ENCODE data around the gene RAB3C.

RAB3C gene

GRCh38 chr5:58735637-58736036 lies 152.8 kb downstream of the RAB3C start:
- no peak for DNase-seq (ENCODE audit: low spot score)

GRCh38 chr5:58736214-58736613 lies 153.3 kb downstream of the RAB3C start:
- no peak for DNase-seq (ENCODE audit: low spot score)

GRCh38 chr5:58737671-58738070 lies 154.8 kb downstream of the RAB3C start:
- DNase-seq (ENCODE audit: low spot score) = no peak

DNA sequence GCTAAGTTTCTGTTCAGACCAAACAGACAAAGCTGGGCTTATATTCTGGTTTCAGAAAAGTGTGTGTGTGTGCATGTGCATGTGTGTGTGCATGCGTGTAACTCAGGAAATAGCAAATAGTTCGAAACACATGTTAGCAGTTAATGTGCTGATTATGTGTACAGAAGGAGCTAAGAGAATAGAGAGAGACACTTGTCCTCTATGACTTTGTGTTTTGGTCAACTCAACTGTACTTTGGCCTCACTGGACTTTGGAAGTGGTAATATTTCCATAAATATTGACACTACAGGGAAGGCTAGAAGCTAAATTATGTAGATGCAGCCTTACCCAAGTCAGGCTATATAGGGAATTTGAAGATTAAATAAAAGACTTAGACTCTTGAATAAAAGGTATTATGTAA lies 155.5 kb downstream of the RAB3C start:
- no peak for DNase-seq (ENCODE audit: low spot score)

DNA sequence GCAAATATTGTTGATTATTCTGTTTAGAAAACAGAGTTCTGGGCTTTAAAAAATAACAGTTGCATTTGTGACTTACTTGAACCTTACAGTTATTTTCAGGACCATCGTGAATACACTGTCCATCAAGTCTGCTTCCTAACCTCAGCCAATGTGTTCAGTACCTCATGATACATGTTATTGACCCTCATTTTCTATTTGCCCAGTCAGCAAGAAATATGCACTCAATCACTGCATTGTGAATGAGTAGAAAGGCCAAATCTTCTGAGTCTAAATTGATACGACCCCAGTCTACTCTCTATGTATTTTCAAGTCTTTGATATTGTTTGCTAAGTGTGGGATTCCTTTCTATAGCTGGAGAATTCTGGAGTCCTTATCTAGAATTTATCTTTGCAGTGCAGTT lies 156.2 kb downstream of the RAB3C start:
- DNase-seq (ENCODE audit: low spot score) = no peak

DNA sequence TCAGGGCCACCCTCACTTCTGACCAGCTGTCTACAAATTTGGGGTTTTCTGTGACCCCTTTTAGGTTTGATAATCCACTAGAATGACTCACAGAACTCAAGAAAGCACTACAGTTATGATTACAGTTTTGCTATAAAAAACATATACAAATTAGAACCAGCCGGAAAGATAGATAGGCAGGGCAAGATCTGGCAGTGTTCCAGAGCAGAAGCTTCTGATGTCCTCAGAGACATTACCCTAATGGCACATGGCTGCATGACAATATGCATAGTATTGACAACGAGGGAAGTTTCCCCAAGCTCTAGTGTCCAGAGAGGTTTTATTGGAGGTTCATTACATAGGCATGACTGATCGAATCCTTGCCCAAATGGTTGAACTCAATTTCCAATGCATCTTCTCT lies 158.1 kb downstream of the RAB3C start:
- DNase-seq (ENCODE audit: low spot score) = no peak

DNA sequence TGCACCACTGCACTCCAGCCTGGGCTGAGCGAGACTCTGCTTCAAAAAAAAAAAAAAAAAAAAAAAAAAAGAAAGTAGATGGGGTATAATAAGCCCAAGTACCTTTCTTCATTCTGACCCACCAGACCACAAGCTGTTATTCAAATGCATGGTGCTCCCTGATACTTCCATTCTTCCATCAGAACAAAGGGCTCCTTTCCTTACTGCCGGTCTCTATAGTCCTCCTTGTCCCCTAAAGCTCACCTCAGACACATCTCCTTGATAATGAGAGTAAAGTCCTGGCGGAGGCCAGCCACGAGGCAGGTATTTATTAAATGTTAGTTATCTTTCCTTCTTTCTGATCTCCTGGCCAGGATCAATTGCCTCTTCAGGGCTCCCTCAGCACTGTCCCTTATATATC lies 162.5 kb downstream of the RAB3C start:
- no peak for DNase-seq (ENCODE audit: low spot score)

GRCh38 chr5:58746321-58746720 lies 163.4 kb downstream of the RAB3C start:
- DNase-seq (ENCODE audit: low spot score) = no peak

DNA sequence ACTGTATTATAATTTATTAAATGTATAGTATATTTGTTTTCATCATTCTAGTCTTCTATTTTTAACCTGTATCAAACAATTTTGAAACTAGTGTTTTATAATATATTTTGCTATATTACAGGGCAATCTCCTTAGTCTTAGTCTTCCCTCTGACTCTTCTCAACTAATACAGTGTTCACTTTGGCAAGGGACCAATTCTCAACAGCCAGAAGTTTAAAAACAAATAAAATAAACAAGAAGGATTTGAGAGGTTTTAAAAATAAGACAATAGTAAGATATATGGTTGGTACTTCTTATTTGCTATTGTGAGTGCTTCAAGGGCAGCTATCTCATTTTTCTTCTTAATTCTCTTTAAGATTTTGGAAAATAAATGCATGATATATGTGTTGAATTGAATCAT lies 167.2 kb downstream of the RAB3C start:
- no peak for DNase-seq (ENCODE audit: low spot score)

GRCh38 chr5:58751222-58751837 lies 168.5 kb downstream of the RAB3C start:
- DNase-seq (ENCODE audit: low spot score) = no peak

DNA sequence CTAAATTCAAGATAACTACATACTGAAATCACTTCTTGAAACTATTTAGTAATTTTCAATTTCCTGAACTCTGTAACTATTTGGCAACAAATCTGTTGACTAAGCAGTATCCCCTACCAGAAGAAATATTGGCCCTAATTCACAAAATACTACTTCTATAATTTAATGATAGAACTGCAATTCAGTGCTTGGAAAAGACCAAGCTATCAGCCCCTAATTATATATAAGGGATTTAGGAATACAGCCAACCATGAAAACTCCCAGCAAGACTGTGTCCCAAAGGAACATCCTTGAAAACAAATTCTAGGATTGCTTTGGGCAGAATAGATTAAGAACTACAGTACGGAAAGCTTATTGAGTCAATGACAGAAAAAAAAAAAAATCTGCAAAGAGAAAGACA lies 169.2 kb downstream of the RAB3C start:
- no peak for DNase-seq (ENCODE audit: low spot score)

- DNase-seq (ENCODE audit: low spot score) = no peak
Observed at GRCh38 chr5:58753446-58753845, 170.6 kb downstream of the RAB3C start.

- DNase-seq (ENCODE audit: low spot score) = no peak
Observed at GRCh38 chr5:58754250-58754649, 171.4 kb downstream of the RAB3C start.

DNA sequence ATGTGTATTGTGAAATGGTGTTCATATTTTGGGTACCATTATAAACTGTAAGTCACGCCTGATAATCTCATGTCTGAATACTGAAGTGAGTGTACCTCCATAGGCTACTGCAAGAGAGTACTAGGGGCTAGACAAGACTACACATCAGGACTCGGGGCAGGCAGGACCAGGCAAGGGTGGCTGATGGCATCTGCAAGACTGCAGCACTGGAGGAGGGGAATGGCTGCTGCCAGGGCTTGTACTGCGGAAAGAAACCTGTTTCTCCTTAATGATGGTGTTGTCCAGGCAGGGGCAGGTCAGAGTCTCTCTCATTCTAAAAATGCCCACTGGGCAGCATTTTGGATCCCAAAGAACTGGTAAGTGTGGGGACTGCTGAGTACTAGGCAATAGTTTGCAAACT lies 172.5 kb downstream of the RAB3C start:
- no peak for DNase-seq (ENCODE audit: low spot score)

- peak; percentile 6 for DNase-seq (ENCODE audit: low spot score)
Observed at GRCh38 chr5:58759745-58760144, 176.9 kb downstream of the RAB3C start.

- DNase-seq (ENCODE audit: low spot score) = no peak
Observed at GRCh38 chr5:58760222-58760621, 177.3 kb downstream of the RAB3C start.

DNA sequence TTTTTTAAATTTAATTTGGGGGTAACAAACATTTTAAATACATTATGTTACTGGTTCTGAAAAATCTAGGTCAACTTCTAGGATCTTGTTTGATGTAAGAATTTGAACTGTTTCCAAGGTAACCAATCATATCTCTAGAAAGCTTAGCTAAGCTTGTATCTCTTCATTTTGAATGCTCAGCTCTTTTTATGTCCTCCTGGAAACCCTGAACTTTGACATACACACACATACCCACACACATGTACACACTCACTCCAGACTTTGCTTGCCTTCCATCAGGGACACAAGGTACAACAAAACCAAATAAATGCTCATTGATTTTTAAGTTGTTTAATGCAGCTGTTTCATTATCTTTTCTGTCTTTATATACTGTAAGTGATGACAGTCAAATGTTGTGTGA lies 178.5 kb downstream of the RAB3C start:
- no peak for DNase-seq (ENCODE audit: low spot score)

DNA sequence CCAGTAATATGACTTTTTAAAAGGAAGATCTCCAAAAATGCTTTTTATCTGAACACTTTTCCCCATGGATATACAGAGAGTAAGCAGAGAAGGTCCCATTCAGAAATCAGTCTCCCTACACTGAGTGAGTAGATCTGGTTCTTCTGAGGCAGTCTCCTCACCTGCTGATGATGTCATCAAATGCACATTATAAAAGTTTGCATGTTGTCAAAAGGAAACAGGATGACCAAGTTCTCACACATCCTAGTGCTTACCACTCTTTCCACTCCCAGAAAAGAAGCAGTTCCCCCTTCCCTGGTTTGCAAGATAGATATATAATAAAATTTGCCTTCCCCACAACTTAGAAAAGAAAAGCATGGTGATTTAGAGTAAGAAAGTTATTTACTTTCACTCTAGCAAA lies 180.5 kb downstream of the RAB3C start:
- no peak for DNase-seq (ENCODE audit: low spot score)

- DNase-seq (ENCODE audit: low spot score) = no peak
Observed at GRCh38 chr5:58764199-58764598, 181.3 kb downstream of the RAB3C start.

- DNase-seq (ENCODE audit: low spot score) = no peak
Observed at GRCh38 chr5:58765058-58765457, 182.2 kb downstream of the RAB3C start.

DNA sequence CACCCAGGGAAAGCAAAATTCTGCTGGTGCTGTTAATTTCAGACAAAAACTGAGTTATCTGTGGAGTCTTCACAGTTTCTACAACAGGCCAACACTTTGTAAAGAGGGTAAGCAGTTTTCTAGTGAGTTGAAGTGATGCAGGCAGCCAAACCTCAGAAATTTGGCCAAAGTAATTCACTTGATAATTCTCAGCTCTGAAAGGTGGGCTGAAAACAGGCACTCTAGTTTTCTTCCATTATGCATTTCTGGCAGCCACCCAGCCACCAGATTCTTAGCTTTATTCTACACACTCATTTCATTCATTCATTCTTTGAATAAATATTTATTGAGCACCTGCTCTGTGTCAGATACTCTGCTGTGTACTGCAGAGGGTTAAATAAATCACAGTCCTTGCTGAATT lies 184.2 kb downstream of the RAB3C start:
- no peak for DNase-seq (ENCODE audit: low spot score)

- no peak for DNase-seq (ENCODE audit: low spot score)
Observed at GRCh38 chr5:58770136-58770535, 187.3 kb downstream of the RAB3C start.

DNA sequence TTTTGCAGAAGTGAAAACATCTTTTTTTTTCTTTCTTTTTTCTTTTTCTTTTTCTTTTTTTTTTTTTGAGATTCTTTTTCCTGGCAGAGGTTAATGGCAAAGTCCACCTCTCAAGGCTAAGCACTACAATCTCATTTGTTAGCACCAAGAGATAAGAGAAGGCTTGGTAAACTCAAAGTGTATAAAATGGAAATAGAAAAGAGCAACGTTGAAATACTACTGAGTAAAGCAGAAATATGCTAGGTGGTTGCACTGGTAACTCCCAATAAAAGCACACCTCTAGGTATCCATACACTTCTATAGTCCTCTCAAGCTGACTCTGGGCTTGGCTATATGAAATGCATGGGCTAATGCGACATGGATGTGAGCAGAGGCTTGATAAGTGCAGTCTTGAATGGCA lies 188.9 kb downstream of the RAB3C start:
- no peak for DNase-seq (ENCODE audit: low spot score)

GRCh38 chr5:58773744-58774441 lies 191.0 kb downstream of the RAB3C start:
- DNase-seq (ENCODE audit: low spot score) = no peak

All from germinal center (tissue), 1 donor.